Subcutaneous adipose tissue (tissue), 4 donors: Measurements from ENCODE around the gene SLC28A2. TPM values are rescaled to one million over a fixed set of nuclear protein-coding genes. Genes with fewer than 3 reads are reported as not detected.

ENCODE experiments used
- CTCF ChIP-seq: fragments of 450-650 bp; IDR thresholded peaks from one replicate; pipeline ENCODE4 v1.5.1; 2016; ENCODE audit warnings: low read depth, mild to moderate bottlenecking, control low read depth, antibody characterized with exemption, moderate library complexity
- total RNA-seq, 4 donors: library from RNA; depleted of rRNA; stranded (reverse); fragments of >200 nt; gene quantifications; one replicate each; pipeline ENCODE4 v1.1.0, GENCODE V29; 2016

SLC28A2 gene
- total RNA-seq, 4 donors from 2014 or later: not detected

GRCh38 chr15:45320581-45321205, 68.7 kb downstream of the SLC28A2 start:
- no peak for TF ChIP-seq CTCF

GRCh38 chr15:45326280-45326679, 74.2 kb downstream of the SLC28A2 start:
- no peak for TF ChIP-seq CTCF

GRCh38 chr15:45326741-45327140, 74.7 kb downstream of the SLC28A2 start:
- no peak for TF ChIP-seq CTCF

Other genes starting within 250 kb of the SLC28A2 start
- 1 to 10 TPM; 1.9 to 7.3 (median 4.7) TPM for gene SORD, start 229.0 kb upstream of the SLC28A2 start, total RNA-seq
- gene DUOX2, start 138.1 kb upstream of the SLC28A2 start, total RNA-seq: under 1 TPM in 3 of 4 donors, not detected in 1; under 0.01 to 0.22 (median under 0.01) TPM
- gene DUOXA2, start 137.9 kb upstream of the SLC28A2 start, total RNA-seq: not detected
- 1 to 10 TPM in 1 of 4 donors, under 1 TPM in 2, not detected in 1; 0.44 to 1.1 (median 0.51) TPM for gene DUOXA1, start 122.4 kb upstream of the SLC28A2 start, total RNA-seq
- under 1 TPM in 3 of 4 donors, not detected in 1; 0.44 to 0.85 (median 0.57) TPM for gene DUOX1, start 122.2 kb upstream of the SLC28A2 start, total RNA-seq
- gene SHF, start 64.3 kb upstream of the SLC28A2 start, total RNA-seq: 1 to 10 TPM in 3 of 4 donors, under 1 TPM in 1; 0.33 to 7.5 (median 3.7) TPM
- 10 to 100 TPM; 14.8 to 28.6 (median 24.7) TPM for gene GATM, start 126.3 kb downstream of the SLC28A2 start, total RNA-seq